Right lobe of liver (tissue), 4 donors: ENCODE data around the gene CIBAR2.

Source experiments
- POLR2A ChIP-seq: fragments of 450-650 bp; IDR thresholded peaks from one replicate; pipeline ENCODE4 v1.6.1; 2017; ENCODE audit warnings: antibody characterized with exemption, mild to moderate bottlenecking
- TF ChIP-seq, protein P1 (sequence below), 4 donors: fragments of 200-600 bp in 3 of 4; fragments of 450-650 bp in 1 of 4; IDR thresholded peaks; one replicate each; pipeline versions ENCODE4 v1.5.1 to v1.8.0; 2016 to 2022; ENCODE audit warnings: antibody characterized with exemption in 4 of 4, mild to moderate bottlenecking in 2 of 4
- donor health status: DM: no; HTN: no; CAD: no.
- donor health status: DM: no; HTN: no; CAD: no.
- donor health status: DM: no; HTN: yes; CAD: no.

DNA sequence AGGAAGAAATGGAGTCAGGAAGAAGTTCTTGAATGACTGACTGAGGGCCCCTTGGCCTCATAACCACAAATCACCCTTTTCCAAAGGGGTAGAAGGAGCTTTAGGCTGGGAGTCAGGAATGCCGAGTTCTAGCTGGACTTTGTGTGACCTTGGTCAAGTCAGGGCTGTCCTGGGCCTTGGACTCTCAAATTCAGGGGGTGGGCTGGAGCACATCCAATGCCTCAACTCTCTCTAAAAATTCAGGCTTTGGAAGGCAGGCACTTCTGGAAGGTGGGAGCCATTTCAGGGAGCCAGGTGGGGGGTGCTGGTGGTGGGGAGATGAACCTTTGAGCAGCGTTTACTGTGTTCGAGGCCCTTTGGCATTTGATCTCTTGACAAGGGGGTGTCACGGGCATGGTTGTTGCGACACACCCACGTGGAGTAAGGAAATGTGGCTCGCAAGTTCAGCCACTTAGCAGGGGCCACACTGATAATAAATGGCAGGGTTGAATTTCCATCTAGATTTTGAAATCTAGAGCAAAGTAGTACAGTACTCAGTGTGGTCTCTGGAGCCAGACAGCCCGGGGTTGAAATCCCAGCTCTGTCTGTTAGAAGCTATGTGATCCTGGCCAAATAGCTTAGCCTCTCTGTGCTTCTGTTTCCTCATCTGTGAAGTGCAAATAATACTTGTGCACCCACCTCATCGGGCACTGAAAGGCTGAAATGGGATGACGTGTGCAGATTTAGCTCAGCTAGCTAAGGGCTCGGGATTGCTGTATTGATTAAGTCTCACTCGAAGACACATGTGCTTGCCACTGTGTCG is 47.1 kb upstream of the CIBAR2 start:
- no peak for TF ChIP-seq POLR2A
- TF ChIP-seq, protein P1, sequence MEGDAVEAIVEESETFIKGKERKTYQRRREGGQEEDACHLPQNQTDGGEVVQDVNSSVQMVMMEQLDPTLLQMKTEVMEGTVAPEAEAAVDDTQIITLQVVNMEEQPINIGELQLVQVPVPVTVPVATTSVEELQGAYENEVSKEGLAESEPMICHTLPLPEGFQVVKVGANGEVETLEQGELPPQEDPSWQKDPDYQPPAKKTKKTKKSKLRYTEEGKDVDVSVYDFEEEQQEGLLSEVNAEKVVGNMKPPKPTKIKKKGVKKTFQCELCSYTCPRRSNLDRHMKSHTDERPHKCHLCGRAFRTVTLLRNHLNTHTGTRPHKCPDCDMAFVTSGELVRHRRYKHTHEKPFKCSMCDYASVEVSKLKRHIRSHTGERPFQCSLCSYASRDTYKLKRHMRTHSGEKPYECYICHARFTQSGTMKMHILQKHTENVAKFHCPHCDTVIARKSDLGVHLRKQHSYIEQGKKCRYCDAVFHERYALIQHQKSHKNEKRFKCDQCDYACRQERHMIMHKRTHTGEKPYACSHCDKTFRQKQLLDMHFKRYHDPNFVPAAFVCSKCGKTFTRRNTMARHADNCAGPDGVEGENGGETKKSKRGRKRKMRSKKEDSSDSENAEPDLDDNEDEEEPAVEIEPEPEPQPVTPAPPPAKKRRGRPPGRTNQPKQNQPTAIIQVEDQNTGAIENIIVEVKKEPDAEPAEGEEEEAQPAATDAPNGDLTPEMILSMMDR (IDR thresholded peaks at IDR 0.05): no peak
